Measurements from ENCODE around the gene GEMIN7.

Gene GEMIN7

GRCh38 chr19:45063851-45064801 is 14.9 kb upstream of the GEMIN7 start:
- no peak for DNase-seq

- DNase-seq: no peak
Measured at GRCh38 chr19:45066921-45067661, 12.0 kb upstream of the GEMIN7 start.

- DNase-seq: no peak
Measured at GRCh38 chr19:45068041-45068440, 11.0 kb upstream of the GEMIN7 start.

GRCh38 chr19:45069056-45069455 is 10.0 kb upstream of the GEMIN7 start:
- DNase-seq: no peak

GRCh38 chr19:45070214-45070613 is 8.8 kb upstream of the GEMIN7 start:
- no peak for DNase-seq

- no peak for DNase-seq
Measured at GRCh38 chr19:45070861-45071544, 8.1 kb upstream of the GEMIN7 start.

GRCh38 chr19:45071545-45071938 is 7.5 kb upstream of the GEMIN7 start:
- DNase-seq: no peak

GRCh38 chr19:45071969-45072790 is 6.9 kb upstream of the GEMIN7 start:
- DNase-seq: no peak

- DNase-seq: no peak
Measured at GRCh38 chr19:45074744-45075300, 4.2 kb upstream of the GEMIN7 start.

GRCh38 chr19:45075301-45076028 is 3.6 kb upstream of the GEMIN7 start:
- DNase-seq: no peak

- no peak for DNase-seq
Measured at GRCh38 chr19:45076029-45076850, 2.8 kb upstream of the GEMIN7 start, which contains the start of gene ZNF296. Gene ZNF296 (minus strand): TSS chr19:45076478. CDS start chr19:45076373, 105 bp downstream.

- no peak for DNase-seq
Measured at GRCh38 chr19:45076851-45077730, 2.0 kb upstream of the GEMIN7 start.

- DNase-seq: no peak
Measured at GRCh38 chr19:45078390-45079062, 534 bp upstream of the GEMIN7 start.

GRCh38 chr19:45079911-45080370 is 881 bp downstream of the GEMIN7 start:
- no peak for DNase-seq

- DNase-seq: no peak
Measured at GRCh38 chr19:45082170-45082569, 3.1 kb downstream of the GEMIN7 start.

- DNase-seq: no peak
Measured at GRCh38 chr19:45086480-45086879, 7.4 kb downstream of the GEMIN7 start.

- no peak for DNase-seq
Measured at GRCh38 chr19:45087531-45087930, 8.5 kb downstream of the GEMIN7 start.

GRCh38 chr19:45090034-45090433 is 11.0 kb downstream of the GEMIN7 start:
- no peak for DNase-seq

- DNase-seq: no peak
Measured at GRCh38 chr19:45090606-45091005, 11.5 kb downstream of the GEMIN7 start.
